ENCODE results near the gene MACIR. TPM values are rescaled to one million over a fixed set of nuclear protein-coding genes. Genes with fewer than 3 reads are reported as not detected.

The MACIR gene
- total RNA-seq, 2 donors from 2014 or later, result 6.2 to 6.3 TPM

- Histone ChIP-seq H3K9me3 (no peaks in the 10 kb centered on the region), H3K4me1 (no peaks in the 10 kb centered on the region), H3K36me3 (replicated peaks in 1 of 2; ENCODE audit: insufficient read depth in 1 of 2, low read depth in 2 of 2) (no peaks in the 10 kb centered on the region), H3K27ac (no peak overlapping the region), H3K27me3 (no peaks in the 10 kb centered on the region), H3K4me3 (no peak overlapping the region)
- intact Hi-C loops (cut with DNase I), result no loop called here
- no peak for TF ChIP-seq CTCF (IDR thresholded peaks at IDR 0.05)
- no peak for TF ChIP-seq POLR2A (IDR thresholded peaks at IDR 0.05)
- 64 to 69% methylated on average over 3 of the region's 3 CpGs for WGBS, 2 donors
- DNase-seq, result no peak
- ATAC-seq, result no peak
Observed at GRCh38 chr5:103307470-103307869, 48.9 kb downstream of the MACIR start.

DNA sequence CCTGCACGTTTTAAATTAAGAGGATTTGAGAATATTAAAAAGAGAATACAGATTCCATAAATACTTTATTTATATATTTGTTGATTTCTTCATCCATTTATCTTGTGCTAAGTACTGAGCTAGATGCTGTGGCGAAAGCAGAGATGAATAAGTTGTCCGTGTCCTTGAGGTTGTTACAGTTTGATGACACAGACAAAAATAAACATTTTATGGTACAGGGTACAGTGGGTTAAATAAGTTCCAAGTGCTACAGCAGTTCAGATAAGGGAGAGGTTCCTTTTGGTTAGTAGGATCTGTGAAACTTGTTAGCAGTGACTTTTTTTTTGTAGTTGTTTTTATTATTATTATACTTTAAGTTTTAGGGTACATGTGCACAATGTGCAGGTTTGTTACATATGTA lies 50.2 kb downstream of the MACIR start:
- 59 to 69% methylated on average over 3 of the region's 3 CpGs for WGBS, 2 donors
- no peak overlapping the region for H3K27ac ChIP-seq
- no peaks in the 10 kb centered on the region for H3K4me1 ChIP-seq
- no peak overlapping the region for H3K4me3 ChIP-seq
- DNase-seq (no peak), ATAC-seq (no peak)
- no peaks in the 10 kb centered on the region for H3K9me3 ChIP-seq
- TF ChIP-seq CTCF (IDR thresholded peaks at IDR 0.05), result no peak
- intact Hi-C loops (cut with DNase I), result no loop called here
- H3K36me3 ChIP-seq (replicated peaks in 1 of 2; ENCODE audit: insufficient read depth in 1 of 2, low read depth in 2 of 2), result no peaks in the 10 kb centered on the region
- no peaks in the 10 kb centered on the region for H3K27me3 ChIP-seq

GRCh38 chr5:103313056-103313455 lies 54.5 kb downstream of the MACIR start:
- WGBS, 2 donors, result 86 to 94% methylated on average over 3 of the region's 3 CpGs
- Histone ChIP-seq H3K36me3 (replicated peaks in 1 of 2; ENCODE audit: insufficient read depth in 1 of 2, low read depth in 2 of 2) (no peaks in the 10 kb centered on the region), H3K27ac (no peak overlapping the region), H3K4me3 (no peak overlapping the region), H3K4me1 (no peaks in the 10 kb centered on the region), H3K9me3 (no peaks in the 10 kb centered on the region), H3K27me3 (no peaks in the 10 kb centered on the region)
- no peak for ATAC-seq
- intact Hi-C loops (cut with DNase I), result no loop called here
- TF ChIP-seq POLR2A (IDR thresholded peaks at IDR 0.05) (no peak), CTCF (IDR thresholded peaks at IDR 0.05) (no peak)
- no peak for DNase-seq

- no peak for DNase-seq
- H3K27me3 ChIP-seq, result no peaks in the 10 kb centered on the region
- no peak for TF ChIP-seq CTCF (IDR thresholded peaks at IDR 0.05)
- TF ChIP-seq POLR2A (IDR thresholded peaks at IDR 0.05), result no peak
- intact Hi-C loops (cut with DNase I), result no loop called here
- no peak for ATAC-seq
- no peaks in the 10 kb centered on the region for H3K4me1 ChIP-seq
- no peaks in the 10 kb centered on the region for H3K9me3 ChIP-seq
- WGBS, 2 donors, result 83 to 84% methylated on average over 3 of the region's 3 CpGs
- no peak overlapping the region for H3K4me3 ChIP-seq
- H3K27ac ChIP-seq, result no peak overlapping the region
- no peaks in the 10 kb centered on the region for H3K36me3 ChIP-seq (replicated peaks in 1 of 2; ENCODE audit: insufficient read depth in 1 of 2, low read depth in 2 of 2)
Observed at GRCh38 chr5:103315455-103315854, 56.9 kb downstream of the MACIR start.

GRCh38 chr5:103327451-103327850 lies 68.9 kb downstream of the MACIR start:
- no peak for DNase-seq
- Histone ChIP-seq H3K9me3 (no peaks in the 10 kb centered on the region), H3K4me1 (no peaks in the 10 kb centered on the region), H3K36me3 (replicated peaks in 1 of 2; ENCODE audit: insufficient read depth in 1 of 2, low read depth in 2 of 2) (no peaks in the 10 kb centered on the region), H3K27me3 (no peaks in the 10 kb centered on the region), H3K4me3 (no peak overlapping the region), H3K27ac (no peak overlapping the region)
- TF ChIP-seq POLR2A (IDR thresholded peaks at IDR 0.05) (no peak), CTCF (IDR thresholded peaks at IDR 0.05) (no peak)
- ATAC-seq, result no peak
- 94 to 95% methylated on average over 1 of the region's 1 CpG for whole genome bisulfite sequencing, 2 donors
- intact Hi-C loops (cut with DNase I), result no loop called here
